IMR-90 (cell line): Measurements from ENCODE around the gene GCLC. TPM values are rescaled to one million over a fixed set of nuclear protein-coding genes. Genes with fewer than 3 reads are reported as not detected.

Experiments used
- ATAC-seq: fragments of 200-7000 bp; cut with Tn5 transposase; 2 replicates; pipeline ENCODE4 v1.9.1; 2020; ENCODE audit warnings: low read depth, mild to moderate bottlenecking, moderate library complexity
- BruUV-seq: library from RNA; stranded (reverse); fragments of 400-500 nt; replicated peaks from 2 replicates; lab custom pipeline; 2021; lab: Mats Ljungman, UMichigan
- CTCF ChIA-PET: fragments of 300-600 bp; formaldehyde crosslinking; extraction: SDS; loops from one replicate; lab custom pipeline; 2021; ENCODE audit warnings: antibody characterized with exemption; lab: Yijun Ruan, JAX
- POLR2A ChIA-PET: fragments of 300-600 bp; sonication (Branson Sonifier 250); formaldehyde crosslinking; loops from one replicate; lab custom pipeline; 2022; ENCODE audit warnings: antibody characterized with exemption; ENCODE audit not compliant: unreplicated experiment; lab: Charles Lee
- DNase-seq: peaks from one replicate; pipeline ENCODE4 v3.0.0; 2013
- H2AFZ ChIP-seq: replicated peaks from 2 replicates; pipeline ENCODE3; 2013; ENCODE audit warnings: low read length, mild to moderate bottlenecking; ENCODE audit not compliant: poor library complexity
- H2AK5ac ChIP-seq: 2 replicates; pipeline ENCODE4 v1.6.1; 2013; ENCODE audit warnings: low read depth, low read length, inconsistent platforms
- H2AK9ac ChIP-seq: replicated peaks from 2 replicates; pipeline ENCODE3; 2013; ENCODE audit warnings: mild to moderate bottlenecking, low read depth, low read length, moderate library complexity; ENCODE audit not compliant: poor library complexity
- H2BK120ac ChIP-seq: 2 replicates; pipeline ENCODE4 v1.6.1; 2013; ENCODE audit warnings: low read depth, low read length, inconsistent platforms
- H2BK15ac ChIP-seq: 3 replicates; pipeline ENCODE4 v1.6.1; 2013; ENCODE audit warnings: low read depth, low read length, inconsistent platforms
- H2BK20ac ChIP-seq: 2 replicates; pipeline ENCODE4 v1.6.1; 2013; ENCODE audit warnings: low read depth, mild to moderate bottlenecking, inconsistent platforms, low read length, moderate library complexity
- H2BK5ac ChIP-seq: 2 replicates; pipeline ENCODE4 v1.6.1; 2013; ENCODE audit warnings: mild to moderate bottlenecking, low read depth, low read length, inconsistent platforms; ENCODE audit not compliant: poor library complexity, severe bottlenecking
- H3K14ac ChIP-seq: replicated peaks from 2 replicates; pipeline ENCODE4 v1.6.1; 2013; ENCODE audit warnings: low read depth, low read length, inconsistent platforms
- H3K18ac ChIP-seq: 2 replicates; pipeline ENCODE4 v1.6.1; 2013; ENCODE audit warnings: low read depth, low read length, control low read depth
- H3K23ac ChIP-seq: 2 replicates; pipeline ENCODE4 v1.6.1; 2013; ENCODE audit warnings: low read depth, low read length, inconsistent platforms
- H3K27ac ChIP-seq: 2 replicates; pipeline ENCODE4 v1.5.1; 2013; ENCODE audit warnings: mild to moderate bottlenecking, control low read depth, low read length; ENCODE audit not compliant: insufficient read depth
- H3K27me3 ChIP-seq: 2 replicates; pipeline ENCODE4 v1.6.1; 2013; ENCODE audit warnings: low read length; ENCODE audit not compliant: control insufficient read depth, insufficient read depth
- H3K36me3 ChIP-seq: 2 replicates; pipeline ENCODE4 v1.6.1; 2013; ENCODE audit warnings: low read length, mixed read lengths; ENCODE audit not compliant: control insufficient read depth, insufficient read depth
- H3K4ac ChIP-seq: 2 replicates; pipeline ENCODE4 v1.6.1; 2013; ENCODE audit warnings: low read depth, low read length, inconsistent platforms
- H3K4me1 ChIP-seq: 2 replicates; pipeline ENCODE4 v1.6.1; 2013; ENCODE audit warnings: low read length, mixed read lengths; ENCODE audit not compliant: control insufficient read depth, insufficient read depth
- H3K4me2 ChIP-seq: 2 replicates; pipeline ENCODE4 v1.6.1; 2013; ENCODE audit warnings: low read depth, mild to moderate bottlenecking, control low read depth, low read length, moderate library complexity
- H3K4me3 ChIP-seq: 2 replicates; pipeline ENCODE4 v1.5.1; 2013; ENCODE audit warnings: low read depth, mild to moderate bottlenecking, control low read depth, low read length, moderate library complexity; ENCODE audit not compliant: insufficient read depth
- H3K56ac ChIP-seq: 2 replicates; pipeline ENCODE4 v1.6.1; 2013; ENCODE audit warnings: low read length, inconsistent platforms; ENCODE audit not compliant: insufficient read depth; ENCODE audit errors: extremely low read depth
- H3K79me1 ChIP-seq, 2 experiments: 2 replicates each; pipeline ENCODE4 v1.6.1; 2013; ENCODE audit warnings: low read length in 2 of 2, inconsistent platforms in 1 of 2, low read depth in 1 of 2
- H3K9ac ChIP-seq: 2 replicates; pipeline ENCODE4 v1.6.1; 2013; ENCODE audit warnings: low read depth, low read length, control low read depth
- H3K9me1 ChIP-seq: 2 replicates; pipeline ENCODE4 v1.6.1; 2013; ENCODE audit warnings: low read length, inconsistent platforms; ENCODE audit not compliant: insufficient read depth
- H3K9me3 ChIP-seq: 2 replicates; pipeline ENCODE4 v1.6.1; 2013; ENCODE audit warnings: low read length; ENCODE audit not compliant: control insufficient read depth, insufficient read depth
- H4K20me1 ChIP-seq: 2 replicates; pipeline ENCODE4 v1.6.1; 2013; ENCODE audit warnings: low read length, inconsistent platforms; ENCODE audit not compliant: insufficient read depth
- H4K5ac ChIP-seq: 2 replicates; pipeline ENCODE4 v1.6.1; 2013; ENCODE audit warnings: mild to moderate bottlenecking, low read depth, low read length, control low read depth
- H4K8ac ChIP-seq, 2 experiments: 2 replicates each; pipeline ENCODE4 v1.6.1; 2013; ENCODE audit warnings: low read depth in 2 of 2, low read length in 2 of 2, control low read depth in 1 of 2, inconsistent platforms in 1 of 2
- H4K91ac ChIP-seq: 2 replicates; pipeline ENCODE4 v1.6.1; 2013; ENCODE audit warnings: low read depth, low read length, inconsistent platforms; ENCODE audit not compliant: insufficient read depth
- BHLHE40 ChIP-seq: fragments of 150-350 bp; IDR thresholded peaks from 2 replicates; pipeline ENCODE4 v1.6.1; 2016; ENCODE audit warnings: mild to moderate bottlenecking, low read depth, low read length
- CEBPB ChIP-seq: IDR thresholded peaks from 2 replicates; pipeline ENCODE4 v1.6.1; 2012; ENCODE audit warnings: low read depth, low read length, improper control_type of control experiment
- CHD1 ChIP-seq: IDR thresholded peaks from 2 replicates; pipeline ENCODE4 v1.6.1; 2012; ENCODE audit warnings: low read depth, low read length, improper control_type of control experiment
- CTCF ChIP-seq: conservative IDR thresholded peaks from 2 replicates; pipeline ENCODE4 v1.5.1; 2012; ENCODE audit warnings: mild to moderate bottlenecking, low read depth, low read length, improper control_type of control experiment
- FOS ChIP-seq: fragments of 150-350 bp; IDR thresholded peaks from 2 replicates; pipeline ENCODE4 v1.6.1; 2016; ENCODE audit warnings: low read depth, low read length
- MAFK ChIP-seq: IDR thresholded peaks from 2 replicates; pipeline ENCODE4 v1.6.1; 2012; ENCODE audit warnings: low read depth, low read length, improper control_type of control experiment
- MAZ ChIP-seq: IDR thresholded peaks from 2 replicates; pipeline ENCODE4 v1.6.1; 2012; ENCODE audit warnings: low read depth, mild to moderate bottlenecking, low read length, improper control_type of control experiment, moderate library complexity, borderline replicate concordance
- NFE2L2 ChIP-seq: fragments of 150-350 bp; IDR thresholded peaks from 2 replicates; pipeline ENCODE4 v1.6.1; 2016; ENCODE audit warnings: low read depth, mild to moderate bottlenecking, low read length
- POLR2A ChIP-seq: IDR thresholded peaks from 2 replicates; pipeline ENCODE4 v1.6.1; 2012; ENCODE audit warnings: mild to moderate bottlenecking, low read depth, low read length
- RAD21 ChIP-seq: IDR thresholded peaks from 2 replicates; pipeline ENCODE4 v1.6.1; 2012; ENCODE audit warnings: low read length, improper control_type of control experiment
- SMC3 ChIP-seq: fragments of 150-350 bp; IDR thresholded peaks from 2 replicates; pipeline ENCODE4 v1.6.1; 2016; ENCODE audit warnings: low read depth, mild to moderate bottlenecking, antibody characterized with exemption, low read length, moderate library complexity
- USF2 ChIP-seq: fragments of 150-350 bp; IDR thresholded peaks from 2 replicates; pipeline ENCODE4 v1.6.1; 2017; ENCODE audit warnings: mild to moderate bottlenecking, antibody characterized with exemption, low read length, low read depth
- WGBS, 2 experiments: methylation state at CpG; one replicate each; pipeline versions ENCODE4 v1.1.5 to v1.1.7; 2013; ENCODE audit warnings: missing lambda C conversion rate in 2 of 2; ENCODE audit not compliant: insufficient read length in 1 of 2; ENCODE audit errors: extremely low coverage in 2 of 2; 5-methylcytosine and 5-hydroxymethylcytosine counted together
- dilution Hi-C: fragments of 300-500 bp; cut with HindIII; formaldehyde crosslinking; loops from one replicate; pipeline ENCODE4 v1.14.3; 2018; ENCODE audit warnings: low sequenced_read_pairs; ENCODE audit not compliant: unreplicated experiment
- in situ Hi-C: fragments of 300-500 bp; cut with MboI; formaldehyde crosslinking; loops from 3 replicates; pipeline ENCODE4 v1.14.3; 2019; ENCODE audit warnings: low sequenced_read_pairs, inconsistent platforms, mixed read lengths
- intact Hi-C: fragments of 100-400 bp; cut with micrococcal nuclease; formaldehyde crosslinking; loops from 2 replicates; pipeline ENCODE4 v1.10.0; 2022
- polyA plus RNA-seq, 3 experiments: library from polyadenylated mRNA; depleted of rRNA; stranded (reverse); fragments of >200 nt; gene quantifications; 2 replicates each; pipeline ENCODE4 v1.2.3, GENCODE V29; 2012; ENCODE audit warnings: low replicate concordance in 1 of 3
- total RNA-seq: library from RNA; depleted of rRNA; stranded (reverse); fragments of >200 nt; gene quantifications from 2 replicates; pipeline ENCODE4 v1.2.3, GENCODE V29; 2012

Gene GCLC
- total and polyA plus RNA-seq, 2 of the 4 experiments (the other 2 are of a cell fraction): 14.2 to 24.2 TPM

GRCh38 chr6:53584726-53585125, 39.8 kb upstream of the GCLC start:
- Histone ChIP-seq H3K4me2 (no peak overlapping the region), H2AK5ac (no peak overlapping the region), H3K4me1 (peaks cover 5% of the 10 kb centered on the region), H2BK15ac (no peak overlapping the region), H3K4me3 (no peak overlapping the region), H3K56ac (no peak overlapping the region), H2AFZ (no peak overlapping the region), H3K14ac (no peak overlapping the region), H4K91ac (no peak overlapping the region), H3K9ac (no peak overlapping the region), H2BK120ac (no peak overlapping the region), H2BK5ac (no peak overlapping the region), H4K20me1 (no peaks in the 10 kb centered on the region), H2AK9ac (no peak overlapping the region), H4K5ac (no peak overlapping the region), H3K4ac (no peak overlapping the region), H3K9me1 (peaks cover 3% of the 10 kb centered on the region; the same call in 1 of the 2 replicates), H3K36me3 (no peaks in the 10 kb centered on the region), H3K27ac (no peak overlapping the region), H2BK20ac (no peak overlapping the region), H3K18ac (no peak overlapping the region), H3K9me3 (no peaks in the 10 kb centered on the region), H3K79me1 (no peaks in the 10 kb centered on the region), H4K8ac (no peak overlapping the region), H3K23ac (no peak overlapping the region), H3K27me3 (no peaks in the 10 kb centered on the region; the same call in 1 of the 2 replicates)
- BruUV-seq: no TSS peak
- POLR2A ChIA-PET: no interaction called here
- ATAC-seq (no peak), DNase-seq (no peak)
- no peak for TF ChIP-seq SMC3
- no peak for TF ChIP-seq USF2
- TF ChIP-seq FOS: no peak
- no peak for TF ChIP-seq POLR2A
- TF ChIP-seq MAZ: no peak
- no peak for TF ChIP-seq BHLHE40
- no peak for TF ChIP-seq CEBPB
- no peak for TF ChIP-seq RAD21
- no peak for TF ChIP-seq NFE2L2
- no peak for TF ChIP-seq MAFK
- no peak for TF ChIP-seq CTCF
- TF ChIP-seq CHD1: no peak
- dilution Hi-C loops: no loop called here
- intact Hi-C loops: no loop called here
- CTCF ChIA-PET: no interaction called here
- in situ Hi-C loops: no loop called here
- WGBS, 2 experiments: no CpG with 5 or more reads among the region's 2 CpGs
